OCI-M2 (cell line): Measurements from ENCODE around the gene OR3A2.
"Not testable (repeated sequence)": the region's sequence is repeated elsewhere in the genome, so short reads cannot be mapped to it uniquely, and the experiment has no call there.

ENCODE experiments used
- DNase-seq: peaks from one replicate; lab custom pipeline; 2025; ENCODE audit not compliant: unreplicated experiment; lab: John Stamatoyannopoulos, UW

The OR3A2 gene

DNA sequence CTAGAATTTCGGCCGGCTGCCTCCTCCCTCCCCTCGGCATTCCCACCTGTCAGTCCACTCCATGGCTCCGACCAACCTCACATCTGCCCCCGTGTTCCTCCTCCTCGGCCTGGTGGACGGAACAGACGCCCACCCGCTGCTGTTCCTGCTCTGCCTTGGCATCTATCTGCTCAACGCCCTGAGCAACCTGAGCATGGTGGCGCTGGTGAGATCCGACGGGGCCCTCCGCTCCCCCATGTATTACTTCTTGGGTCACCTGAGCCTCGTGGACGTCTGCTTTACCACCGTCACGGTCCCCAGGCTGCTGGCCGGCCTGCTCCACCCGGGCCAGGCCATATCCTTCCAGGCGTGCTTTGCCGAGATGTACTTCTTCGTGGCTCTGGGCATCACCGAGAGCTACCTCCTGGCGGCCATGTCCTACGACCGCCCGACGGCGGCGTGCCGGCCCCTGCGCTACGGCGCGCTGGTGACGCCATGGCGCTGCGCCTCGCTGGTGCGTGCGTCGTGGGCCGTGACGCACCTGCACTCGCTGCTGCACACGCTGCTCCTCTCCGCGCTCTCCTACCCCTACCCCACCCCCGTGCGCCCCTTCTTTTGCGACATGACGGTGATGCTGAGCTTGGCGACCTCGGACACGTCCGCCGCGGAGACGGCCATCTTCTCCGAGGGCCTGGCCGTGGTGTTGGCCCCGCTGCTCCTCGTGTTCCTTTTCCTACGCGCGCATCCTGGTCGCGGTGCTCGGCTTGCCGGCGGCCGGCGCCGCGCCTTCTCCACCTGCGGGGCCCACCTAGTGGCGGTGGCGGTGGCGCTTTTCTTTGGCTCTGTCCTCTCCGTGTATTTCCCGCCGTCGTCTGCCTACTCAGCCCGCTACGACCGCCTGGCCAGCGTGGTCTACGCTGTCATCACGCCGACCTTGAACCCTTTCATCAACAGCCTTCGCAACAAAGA is at the start of gene OR3A2:
OR3A2 (minus strand) TSS at position 440 of the 948 bp plus-strand sequence.
- no peak for DNase-seq

DNA sequence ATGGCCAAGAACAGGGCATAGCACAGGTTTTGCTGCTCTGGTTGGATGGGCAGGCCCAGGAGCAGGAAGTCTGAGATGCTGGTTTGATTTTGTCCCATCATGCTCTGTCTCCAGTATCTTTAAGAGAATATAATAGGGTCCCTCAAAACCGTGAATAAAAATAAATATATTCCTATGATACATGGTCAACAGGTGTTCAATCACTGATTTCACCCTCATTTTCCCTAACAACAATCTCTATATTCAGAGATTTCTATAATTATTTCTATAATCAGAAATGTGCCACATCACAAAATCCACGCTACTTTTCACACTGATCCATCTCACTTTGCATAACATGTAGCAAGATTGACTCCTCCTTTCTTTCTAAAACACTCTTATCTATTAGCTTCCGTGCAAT is 47.6 kb upstream of the OR3A2 start, which contains the start of gene OR1E2:
OR1E2 (minus strand) TSS at position 101 of the 400 bp plus-strand sequence; CDS start at position 101, 0 bp downstream.
- no peak for DNase-seq

DNA sequence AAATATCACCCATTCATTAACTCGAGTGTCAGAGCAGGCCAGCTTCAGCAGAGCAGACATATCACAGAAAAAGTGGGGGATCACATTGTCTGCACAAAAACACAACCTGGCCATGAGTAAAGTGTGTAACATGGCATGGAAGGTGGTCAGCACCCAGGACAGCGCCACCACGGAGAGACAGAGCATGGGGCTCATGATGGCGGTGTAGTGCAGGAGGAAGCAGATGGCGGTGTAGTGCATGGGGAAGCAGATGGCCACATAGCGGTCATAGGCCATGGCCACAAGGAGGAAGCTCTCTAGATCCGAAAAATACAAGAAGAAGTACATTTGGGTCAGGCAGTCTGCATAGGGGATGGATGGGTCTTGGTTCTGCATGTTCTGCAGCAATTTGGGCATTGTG is 47.1 kb upstream of the OR3A2 start:
- not testable (repeated sequence) for DNase-seq

- DNase-seq: no peak
Measured at GRCh38 chr17:3418222-3418621, 32.1 kb upstream of the OR3A2 start.

DNA sequence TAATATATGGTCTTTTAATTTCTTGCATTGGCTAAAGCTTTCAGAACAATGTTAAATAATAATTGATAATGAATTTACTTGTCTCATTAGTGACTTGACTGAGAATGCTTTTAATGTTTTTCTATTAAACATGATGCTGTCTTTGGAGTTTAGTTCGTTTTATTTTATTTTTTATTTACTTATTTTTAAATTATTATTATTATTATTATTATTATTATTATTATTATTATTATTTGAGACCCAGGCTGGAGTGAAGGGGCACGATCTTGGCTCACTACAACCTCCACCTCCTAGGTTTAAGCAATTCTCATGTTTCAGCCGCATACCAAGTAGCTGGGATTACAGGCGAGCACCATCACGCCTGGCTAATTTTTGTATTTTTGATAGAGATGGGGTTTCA is 29.5 kb upstream of the OR3A2 start:
- DNase-seq: no peak

GRCh38 chr17:3412216-3412615 is 26.1 kb upstream of the OR3A2 start:
- not testable (repeated sequence) for DNase-seq

DNA sequence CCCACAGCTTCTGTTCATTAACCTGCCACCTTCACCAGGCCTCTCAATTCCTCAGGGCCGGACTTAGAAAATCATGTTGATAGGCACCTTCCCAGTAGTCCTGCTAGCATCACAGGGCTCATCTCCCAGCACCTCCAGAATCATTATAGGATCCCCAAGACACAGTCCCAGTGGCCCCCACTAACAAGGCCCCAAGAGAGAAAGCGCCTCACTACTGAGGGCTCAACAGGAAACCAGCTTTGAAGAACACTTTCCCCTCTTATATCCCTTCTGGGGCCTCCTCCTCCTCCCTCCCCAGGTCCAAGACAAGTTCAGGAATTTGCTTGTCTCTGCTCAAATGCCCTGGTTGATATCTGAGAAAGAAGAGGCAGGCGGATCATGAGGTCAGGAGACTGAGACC is 25.0 kb upstream of the OR3A2 start, which contains the start of gene OR3A3:
OR3A3 (plus strand) TSS at position 301 of the 400 bp plus-strand sequence.
- DNase-seq: no peak

DNA sequence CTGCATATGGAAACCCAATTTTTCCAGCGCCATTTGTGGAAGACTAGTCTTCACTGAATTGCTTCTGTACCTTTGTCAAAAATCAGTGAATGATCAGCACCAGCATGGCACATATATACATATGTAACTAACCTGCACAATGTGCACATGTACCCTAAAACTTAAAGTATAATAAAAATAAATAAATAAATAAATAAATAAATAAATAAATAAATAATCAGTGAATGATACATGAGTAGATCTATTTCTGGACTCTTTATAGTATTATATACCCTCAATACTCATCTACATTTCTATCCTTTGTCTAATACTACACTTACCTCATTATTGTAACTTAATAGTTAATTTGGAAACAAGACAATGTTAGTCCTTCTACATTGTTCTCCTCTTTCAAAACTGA is 17.7 kb upstream of the OR3A2 start:
- DNase-seq: not testable (repeated sequence)

DNA sequence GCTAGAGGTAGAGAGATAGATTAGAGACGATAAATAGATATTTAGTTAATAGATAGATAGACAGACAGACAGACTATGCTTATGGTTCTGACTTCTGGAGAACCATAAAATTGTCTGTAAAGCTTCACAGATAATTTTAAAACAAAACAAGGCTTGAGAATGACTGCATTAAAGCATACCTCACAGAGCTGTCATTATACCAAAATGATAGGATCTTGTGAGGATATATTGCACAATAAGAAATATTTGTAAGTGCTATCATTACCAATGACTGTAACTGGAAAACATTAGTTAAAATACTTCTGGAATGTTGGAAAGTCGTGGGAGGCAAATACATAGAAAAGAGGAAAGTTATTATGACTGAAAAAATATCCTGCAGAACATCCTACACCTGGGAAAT is 15.7 kb upstream of the OR3A2 start:
- no peak for DNase-seq

- DNase-seq: no peak
Measured at GRCh38 chr17:3400055-3400454, 13.9 kb upstream of the OR3A2 start.

- no peak for DNase-seq
Measured at GRCh38 chr17:3398310-3398709, 12.2 kb upstream of the OR3A2 start, which contains the start of gene OR1E1. Gene OR1E1 (minus strand): TSS chr17:3398410. CDS start chr17:3398410, 0 bp downstream.

GRCh38 chr17:3397801-3398200 is 11.7 kb upstream of the OR3A2 start:
- not testable (repeated sequence) for DNase-seq

- DNase-seq: no peak
Measured at GRCh38 chr17:3389791-3390190, 3.7 kb upstream of the OR3A2 start.

DNA sequence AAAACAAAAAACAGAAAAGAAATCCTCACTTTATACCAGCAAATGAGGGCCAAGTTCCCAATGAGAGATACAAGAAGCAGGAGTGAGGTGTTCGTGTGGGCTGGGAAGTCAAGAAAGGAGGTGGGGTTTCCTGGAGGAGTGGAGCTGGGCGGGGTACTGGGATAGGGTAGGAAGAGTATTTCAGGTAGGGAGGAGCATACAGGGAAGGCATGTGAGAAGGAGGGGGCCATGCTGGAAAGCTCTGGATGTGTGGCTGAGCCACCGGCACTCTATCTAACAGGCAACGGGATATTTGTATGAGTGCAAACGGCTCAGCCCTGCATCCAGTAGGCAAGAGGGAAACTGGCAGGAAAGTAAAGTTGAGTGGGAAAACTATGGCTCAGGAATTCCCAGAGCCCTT is 4.2 kb downstream of the OR3A2 start:
- no peak for DNase-seq

DNA sequence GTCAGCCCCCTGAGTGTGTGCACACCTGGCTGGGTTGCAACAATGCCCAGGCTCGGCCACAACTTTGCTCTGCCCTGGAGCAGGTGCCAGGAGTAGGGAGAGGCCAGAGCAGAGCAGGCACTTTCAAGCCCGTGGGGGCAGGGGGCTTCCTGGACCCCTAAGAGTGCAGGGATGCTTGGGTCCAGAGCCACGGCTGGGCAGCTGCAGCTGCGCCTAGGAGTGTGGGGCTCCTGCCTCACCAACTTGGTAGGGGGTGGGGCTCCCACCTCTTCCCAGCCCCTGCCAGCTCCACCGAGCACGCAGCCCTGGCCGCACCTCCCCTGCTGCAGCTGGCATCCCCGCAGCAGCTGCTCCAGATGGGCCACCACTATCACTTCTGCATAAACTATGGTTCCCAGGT is 7.8 kb downstream of the OR3A2 start:
- no peak for DNase-seq

DNA sequence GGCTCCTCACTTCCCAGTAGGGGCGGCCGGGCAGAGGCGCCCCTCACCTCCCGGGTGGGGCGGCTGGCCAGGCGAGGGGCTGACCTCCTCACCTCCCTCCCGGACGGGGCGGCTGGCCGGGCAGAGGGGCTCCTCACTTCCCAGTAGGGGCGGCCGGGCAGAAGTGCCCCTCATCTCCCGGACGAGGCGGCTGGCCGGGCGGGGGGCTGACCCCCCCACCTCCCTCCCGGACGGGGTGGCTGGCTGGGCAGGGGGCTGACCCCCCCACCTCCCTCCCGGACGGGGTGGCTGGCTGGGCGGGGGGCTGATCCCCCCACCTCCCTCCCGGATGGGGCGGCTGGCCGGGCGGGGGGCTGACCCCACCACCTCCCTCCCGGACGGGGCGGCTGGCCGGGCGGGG is 14.9 kb downstream of the OR3A2 start:
- not testable (repeated sequence) for DNase-seq

- DNase-seq: not testable (repeated sequence)
Measured at GRCh38 chr17:3342782-3343181, 43.3 kb downstream of the OR3A2 start.

GRCh38 chr17:3335876-3336275 is 50.2 kb downstream of the OR3A2 start:
- no peak for DNase-seq

DNA sequence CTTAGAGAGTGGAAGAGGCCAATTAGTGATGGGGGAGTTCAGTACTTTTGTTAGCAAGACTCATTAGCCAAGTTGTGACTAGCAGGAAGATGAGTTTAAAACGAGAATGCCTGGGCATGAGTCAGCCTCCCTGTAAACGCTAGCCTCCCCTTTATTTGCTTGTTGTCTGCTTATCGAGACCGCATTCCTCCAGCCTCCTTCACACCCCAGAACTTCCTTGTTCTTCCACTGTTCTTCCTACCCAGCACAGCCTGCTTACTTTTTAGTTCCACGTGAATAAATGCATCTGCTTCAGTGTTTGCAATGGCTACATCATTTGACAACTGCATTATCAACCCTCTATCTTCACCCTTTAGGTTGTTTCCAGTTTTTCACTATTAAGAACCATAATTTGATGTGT is 67.8 kb downstream of the OR3A2 start:
- no peak for DNase-seq

- DNase-seq: no peak
Measured at GRCh38 chr17:3316836-3317235, 69.3 kb downstream of the OR3A2 start.

- no peak for DNase-seq
Measured at GRCh38 chr17:3308603-3309002, 77.5 kb downstream of the OR3A2 start.

DNA sequence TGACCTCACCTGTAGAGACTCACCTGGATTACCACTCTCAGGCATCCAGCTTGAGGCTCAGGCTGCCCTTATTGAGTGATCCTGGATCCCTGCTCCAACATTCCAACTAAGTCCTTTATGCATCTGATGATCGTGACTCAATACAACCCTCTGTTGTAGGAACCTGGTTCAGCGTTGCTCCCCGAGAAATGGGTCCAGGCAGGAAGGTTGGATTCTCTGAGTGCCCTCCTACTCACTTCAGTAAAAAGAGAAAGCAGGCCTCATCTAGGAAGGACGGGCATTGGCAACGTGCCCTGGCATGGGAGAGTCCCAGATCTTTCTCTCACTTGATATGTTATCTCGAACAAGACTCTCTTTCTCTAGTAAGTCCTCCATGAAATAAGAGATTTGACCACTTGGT is 87.8 kb downstream of the OR3A2 start, which contains the start of gene OR3A1:
OR3A1 (minus strand) TSS at position 101 of the 400 bp plus-strand sequence. CDS start 5,778 bp downstream, outside the sequence.
- DNase-seq: no peak
